RWPE1 (cell line): ENCODE data around the gene OLFML3.

Experiments used
- CTCF ChIA-PET: fragments of 350-600 bp; sonication (Branson Sonifier 250); formaldehyde crosslinking; extraction: SDS; loops from one replicate; lab custom pipeline; 2021; lab: Yijun Ruan, JAX
- POLR2A ChIA-PET: fragments of 400-600 bp; formaldehyde crosslinking; extraction: SDS; loops from one replicate; lab custom pipeline; 2020; ENCODE audit warnings: antibody characterized with exemption; ENCODE audit not compliant: low non-redundant PET; lab: Yijun Ruan, JAX
- DNase-seq: peaks from one replicate; pipeline ENCODE4 v3.0.0; 2012; ENCODE audit warnings: low spot score
- H3K27ac ChIP-seq: fragments of 450-650 bp; 2 replicates; pipeline ENCODE4 v1.5.1; 2017
- TF ChIP-seq, protein P1 (sequence below): fragments of 450-650 bp; conservative IDR thresholded peaks from 2 replicates; pipeline ENCODE4 v1.5.1; 2017; ENCODE audit warnings: low read depth, mild to moderate bottlenecking

OLFML3 gene

DNA sequence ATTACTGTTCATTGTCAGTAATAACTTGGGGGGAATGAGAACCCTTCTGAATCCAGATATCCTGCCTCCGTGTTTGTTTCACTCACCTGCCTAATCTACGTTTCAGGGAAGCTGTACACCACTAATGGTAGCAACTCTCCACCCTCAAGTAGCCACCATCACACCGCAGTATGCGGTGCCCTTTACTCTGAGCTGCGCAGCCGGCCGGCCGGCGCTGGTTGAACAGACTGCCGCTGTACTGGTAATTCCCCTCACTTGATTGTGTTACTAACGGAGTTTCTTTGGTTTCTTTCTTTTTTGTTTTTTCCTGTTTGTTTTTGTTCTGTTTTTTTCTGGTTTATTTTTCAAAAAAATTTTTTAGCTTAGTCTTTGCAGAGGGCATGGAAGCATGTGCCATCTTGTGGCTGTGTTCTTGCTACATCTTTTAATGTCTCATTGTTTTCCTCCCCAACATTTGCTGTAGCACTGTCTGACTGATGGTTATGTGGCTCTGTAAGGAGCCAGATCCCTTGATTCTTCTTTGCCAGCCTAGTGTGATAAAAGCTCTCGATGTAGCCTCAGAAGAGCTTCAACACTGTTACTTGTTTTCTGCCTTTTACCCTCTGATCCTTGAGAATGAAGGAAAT lies 15.9 kb upstream of the OLFML3 start:
- ChIA-PET POLR2A (no interaction called here), CTCF (interaction anchor here (0.6 to 0.9 kb wide), 3 partner anchors 27 to 73 kb away, joined by 3 to 4 read pairs (median 4); no protein-coding TSS in a partner anchor)
- TF ChIP-seq, protein P1, sequence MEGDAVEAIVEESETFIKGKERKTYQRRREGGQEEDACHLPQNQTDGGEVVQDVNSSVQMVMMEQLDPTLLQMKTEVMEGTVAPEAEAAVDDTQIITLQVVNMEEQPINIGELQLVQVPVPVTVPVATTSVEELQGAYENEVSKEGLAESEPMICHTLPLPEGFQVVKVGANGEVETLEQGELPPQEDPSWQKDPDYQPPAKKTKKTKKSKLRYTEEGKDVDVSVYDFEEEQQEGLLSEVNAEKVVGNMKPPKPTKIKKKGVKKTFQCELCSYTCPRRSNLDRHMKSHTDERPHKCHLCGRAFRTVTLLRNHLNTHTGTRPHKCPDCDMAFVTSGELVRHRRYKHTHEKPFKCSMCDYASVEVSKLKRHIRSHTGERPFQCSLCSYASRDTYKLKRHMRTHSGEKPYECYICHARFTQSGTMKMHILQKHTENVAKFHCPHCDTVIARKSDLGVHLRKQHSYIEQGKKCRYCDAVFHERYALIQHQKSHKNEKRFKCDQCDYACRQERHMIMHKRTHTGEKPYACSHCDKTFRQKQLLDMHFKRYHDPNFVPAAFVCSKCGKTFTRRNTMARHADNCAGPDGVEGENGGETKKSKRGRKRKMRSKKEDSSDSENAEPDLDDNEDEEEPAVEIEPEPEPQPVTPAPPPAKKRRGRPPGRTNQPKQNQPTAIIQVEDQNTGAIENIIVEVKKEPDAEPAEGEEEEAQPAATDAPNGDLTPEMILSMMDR: no peak
- DNase-seq: no peak
- no peak overlapping the region for H3K27ac ChIP-seq

DNA sequence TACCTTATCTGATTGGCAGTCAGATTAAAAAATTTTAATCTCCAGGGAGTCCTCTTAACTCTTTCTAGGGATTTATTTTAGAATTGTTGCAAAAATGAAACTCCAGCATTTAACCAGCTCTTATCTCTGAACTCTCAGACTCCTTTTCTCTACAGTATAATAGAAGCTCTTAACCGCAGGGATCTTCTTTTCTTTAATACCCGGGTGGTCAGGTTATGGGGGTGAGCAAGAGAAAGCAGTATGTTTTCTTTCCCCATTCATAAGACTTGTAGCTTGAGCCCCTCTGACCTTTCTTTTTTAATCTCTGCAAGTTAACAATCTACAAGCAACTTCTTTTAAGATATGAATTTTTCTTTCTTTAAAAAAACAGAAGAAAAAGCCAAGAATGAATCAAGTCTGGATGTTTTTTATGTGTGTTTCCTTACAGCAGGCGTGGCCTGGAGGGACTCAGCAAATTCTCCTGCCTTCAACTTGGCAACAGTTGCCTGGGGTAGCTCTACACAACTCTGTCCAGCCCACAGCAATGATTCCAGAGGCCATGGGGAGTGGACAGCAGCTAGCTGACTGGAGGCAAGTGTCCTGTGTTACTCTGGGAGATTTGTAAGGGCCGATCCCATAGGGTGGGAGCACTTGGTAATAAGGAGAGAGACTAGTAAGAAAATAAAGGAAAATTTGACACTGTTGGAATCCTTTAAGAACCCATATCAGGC lies 13.4 kb upstream of the OLFML3 start:
- DNase-seq: no peak
- ChIA-PET POLR2A (no interaction called here), CTCF (no interaction called here)
- H3K27ac ChIP-seq: no peak overlapping the region
- TF ChIP-seq, protein P1: no peak

DNA sequence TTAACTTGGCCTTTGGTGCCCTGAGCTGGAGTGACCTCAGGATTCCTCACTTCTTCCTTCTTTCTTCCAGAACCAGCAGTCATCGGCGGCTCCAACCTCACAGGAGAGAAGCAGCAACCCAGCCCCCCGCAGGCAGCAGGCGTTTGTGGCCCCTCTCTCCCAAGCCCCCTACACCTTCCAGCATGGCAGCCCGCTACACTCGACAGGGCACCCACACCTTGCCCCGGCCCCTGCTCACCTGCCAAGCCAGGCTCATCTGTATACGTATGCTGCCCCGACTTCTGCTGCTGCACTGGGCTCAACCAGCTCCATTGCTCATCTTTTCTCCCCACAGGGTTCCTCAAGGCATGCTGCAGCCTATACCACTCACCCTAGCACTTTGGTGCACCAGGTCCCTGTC lies 6.3 kb upstream of the OLFML3 start:
- DNase-seq: no peak
- ChIA-PET CTCF (no interaction called here), POLR2A (no interaction called here)
- no peak overlapping the region for H3K27ac ChIP-seq
- TF ChIP-seq, protein P1: no peak

DNA sequence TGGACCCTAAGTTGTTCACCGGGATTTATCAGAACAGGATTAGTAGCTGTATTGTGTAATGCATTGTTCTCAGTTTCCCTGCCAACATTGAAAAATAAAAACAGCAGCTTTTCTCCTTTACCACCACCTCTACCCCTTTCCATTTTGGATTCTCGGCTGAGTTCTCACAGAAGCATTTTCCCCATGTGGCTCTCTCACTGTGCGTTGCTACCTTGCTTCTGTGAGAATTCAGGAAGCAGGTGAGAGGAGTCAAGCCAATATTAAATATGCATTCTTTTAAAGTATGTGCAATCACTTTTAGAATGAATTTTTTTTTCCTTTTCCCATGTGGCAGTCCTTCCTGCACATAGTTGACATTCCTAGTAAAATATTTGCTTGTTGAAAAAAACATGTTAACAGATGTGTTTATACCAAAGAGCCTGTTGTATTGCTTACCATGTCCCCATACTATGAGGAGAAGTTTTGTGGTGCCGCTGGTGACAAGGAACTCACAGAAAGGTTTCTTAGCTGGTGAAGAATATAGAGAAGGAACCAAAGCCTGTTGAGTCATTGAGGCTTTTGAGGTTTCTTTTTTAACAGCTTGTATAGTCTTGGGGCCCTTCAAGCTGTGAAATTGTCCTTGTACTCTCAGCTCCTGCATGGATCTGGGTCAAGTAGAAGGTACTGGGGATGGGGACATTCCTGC lies 3.9 kb upstream of the OLFML3 start:
- no peak overlapping the region for H3K27ac ChIP-seq
- no peak for DNase-seq
- ChIA-PET CTCF (interaction anchor here (0.7 kb wide), 1 partner anchor 1138 kb away, joined by 4 read pairs; no protein-coding TSS in a partner anchor), POLR2A (no interaction called here)
- TF ChIP-seq, protein P1: no peak

DNA sequence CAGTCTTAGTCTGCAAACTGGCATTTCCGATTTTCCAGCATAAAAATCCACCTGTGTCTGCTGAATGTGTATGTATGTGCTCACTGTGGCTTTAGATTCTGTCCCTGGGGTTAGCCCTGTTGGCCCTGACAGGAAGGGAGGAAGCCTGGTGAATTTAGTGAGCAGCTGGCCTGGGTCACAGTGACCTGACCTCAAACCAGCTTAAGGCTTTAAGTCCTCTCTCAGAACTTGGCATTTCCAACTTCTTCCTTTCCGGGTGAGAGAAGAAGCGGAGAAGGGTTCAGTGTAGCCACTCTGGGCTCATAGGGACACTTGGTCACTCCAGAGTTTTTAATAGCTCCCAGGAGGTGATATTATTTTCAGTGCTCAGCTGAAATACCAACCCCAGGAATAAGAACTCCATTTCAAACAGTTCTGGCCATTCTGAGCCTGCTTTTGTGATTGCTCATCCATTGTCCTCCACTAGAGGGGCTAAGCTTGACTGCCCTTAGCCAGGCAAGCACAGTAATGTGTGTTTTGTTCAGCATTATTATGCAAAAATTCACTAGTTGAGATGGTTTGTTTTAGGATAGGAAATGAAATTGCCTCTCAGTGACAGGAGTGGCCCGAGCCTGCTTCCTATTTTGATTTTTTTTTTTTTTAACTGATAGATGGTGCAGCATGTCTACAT lies 2.5 kb upstream of the OLFML3 start:
- ChIA-PET POLR2A (no interaction called here), CTCF (interaction anchor here (0.7 to 3.0 kb wide), 3 partner anchors 14 to 306 kb away, joined by 7 to 27 read pairs (median 8); no protein-coding TSS in a partner anchor)
- TF ChIP-seq, protein P1: peak; percentile 29; the same call in 1 of the 2 replicates
- H3K27ac ChIP-seq: no peak overlapping the region
- peak; percentile 21 for DNase-seq

DNA sequence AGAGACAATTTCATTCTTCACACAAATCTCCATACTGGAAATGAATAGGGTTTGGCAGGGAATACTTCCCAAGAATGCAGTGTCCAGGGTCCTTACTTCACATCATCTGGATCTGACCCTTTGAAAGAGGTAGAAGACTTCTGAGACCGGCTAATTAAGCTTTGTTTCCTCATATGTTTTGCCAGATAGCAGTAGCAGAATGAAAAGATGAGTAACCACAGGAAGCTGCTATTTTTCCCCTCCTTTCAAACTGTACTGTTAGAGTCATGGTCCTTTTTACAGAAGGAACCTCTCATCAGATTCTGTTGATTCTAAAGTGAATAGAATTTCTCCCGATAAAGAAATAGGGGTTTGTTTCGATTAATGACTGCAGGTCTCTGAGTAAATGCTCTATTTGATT lies 1.4 kb upstream of the OLFML3 start:
- no peak overlapping the region for H3K27ac ChIP-seq
- ChIA-PET CTCF (interaction anchor here (0.6 to 3.0 kb wide), 5 partner anchors 24 to 305 kb away, joined by 3 to 27 read pairs (median 5); no protein-coding TSS in a partner anchor), POLR2A (no interaction called here)
- DNase-seq: no peak
- TF ChIP-seq, protein P1: no peak
